DOHH2 (cell line): Measurements from ENCODE around the gene PSMA8.
"Not testable (repeated sequence)": the region's sequence is repeated elsewhere in the genome, so short reads cannot be mapped to it uniquely, and the experiment has no call there.

ENCODE experiments used
- H3F3A ChIP-seq: fragments of 200-600 bp; sonication (generic), shearing (Covaris generic); 2 replicates; pipeline ENCODE4 v1.6.0; 2016; ENCODE audit warnings: antibody characterized with exemption, mild to moderate bottlenecking; ENCODE audit not compliant: control insufficient read depth, insufficient read depth
- H3K27ac ChIP-seq: fragments of 200-600 bp; sonication (generic); 2 replicates; pipeline ENCODE4 v1.5.1; 2014; ENCODE audit warnings: low read depth, mild to moderate bottlenecking, low read length, moderate library complexity
- H3K27me3 ChIP-seq: fragments of 200-600 bp; sonication (generic); 2 replicates; pipeline ENCODE4 v1.6.1; 2014; ENCODE audit warnings: mild to moderate bottlenecking, low read length, mixed read lengths; ENCODE audit not compliant: control insufficient read depth
- H3K36me3 ChIP-seq: fragments of 200-600 bp; sonication (generic); 2 replicates; pipeline ENCODE4 v1.6.1; 2014; ENCODE audit warnings: mild to moderate bottlenecking, low read length, moderate library complexity, mixed read lengths; ENCODE audit not compliant: control insufficient read depth
- H3K4me1 ChIP-seq: fragments of 200-600 bp; sonication (generic); 2 replicates; pipeline ENCODE4 v1.6.1; 2014; ENCODE audit warnings: mild to moderate bottlenecking, low read length, mixed read lengths; ENCODE audit not compliant: control insufficient read depth
- H3K4me2 ChIP-seq: fragments of 200-600 bp; sonication (generic); 2 replicates; pipeline ENCODE4 v1.6.0; 2014; ENCODE audit warnings: mild to moderate bottlenecking, low read length, moderate library complexity
- H3K4me3 ChIP-seq: fragments of 200-600 bp; sonication (generic); 2 replicates; pipeline ENCODE4 v1.5.1; 2014; ENCODE audit warnings: mild to moderate bottlenecking, low read length, mixed read lengths
- H3K79me2 ChIP-seq: fragments of 200-600 bp; sonication (generic); 2 replicates; pipeline ENCODE4 v1.6.1; 2014; ENCODE audit warnings: mild to moderate bottlenecking, low read length, mixed read lengths; ENCODE audit not compliant: control insufficient read depth
- H3K9me2 ChIP-seq: fragments of 200-600 bp; sonication (generic); replicated peaks from 2 replicates; pipeline ENCODE4 v1.6.1; 2014; ENCODE audit warnings: mild to moderate bottlenecking, low read length, mixed read lengths; ENCODE audit not compliant: control insufficient read depth
- H3K9me3 ChIP-seq: fragments of 200-600 bp; sonication (generic); 2 replicates; pipeline ENCODE4 v1.6.1; 2014; ENCODE audit warnings: antibody characterized with exemption, low read length, mixed read lengths; ENCODE audit not compliant: control insufficient read depth, insufficient read depth
- H4K20me1 ChIP-seq: fragments of 200-600 bp; sonication (generic); 2 replicates; pipeline ENCODE4 v1.6.0; 2014; ENCODE audit warnings: low read depth, mild to moderate bottlenecking, antibody characterized with exemption, low read length, moderate library complexity; ENCODE audit not compliant: control insufficient read depth, insufficient read depth
- EZH2phosphoT487 ChIP-seq: fragments of 200-600 bp; sonication (generic); IDR thresholded peaks from 2 replicates; pipeline ENCODE4 v1.6.1; 2017; ENCODE audit warnings: borderline replicate concordance, mild to moderate bottlenecking, antibody characterized with exemption, low read length, moderate library complexity, mixed read lengths
- TF ChIP-seq, protein P1 (sequence below): fragments of 200-600 bp; sonication (generic); IDR thresholded peaks from one replicate; pipeline ENCODE4 v1.5.1; 2014; ENCODE audit warnings: antibody characterized with exemption, mild to moderate bottlenecking, low read depth, low read length; ENCODE audit not compliant: poor library complexity, severe bottlenecking

Gene PSMA8

GRCh38 chr18:26104035-26104434 lies 29.6 kb upstream of the PSMA8 start:
- TF ChIP-seq, protein P1, sequence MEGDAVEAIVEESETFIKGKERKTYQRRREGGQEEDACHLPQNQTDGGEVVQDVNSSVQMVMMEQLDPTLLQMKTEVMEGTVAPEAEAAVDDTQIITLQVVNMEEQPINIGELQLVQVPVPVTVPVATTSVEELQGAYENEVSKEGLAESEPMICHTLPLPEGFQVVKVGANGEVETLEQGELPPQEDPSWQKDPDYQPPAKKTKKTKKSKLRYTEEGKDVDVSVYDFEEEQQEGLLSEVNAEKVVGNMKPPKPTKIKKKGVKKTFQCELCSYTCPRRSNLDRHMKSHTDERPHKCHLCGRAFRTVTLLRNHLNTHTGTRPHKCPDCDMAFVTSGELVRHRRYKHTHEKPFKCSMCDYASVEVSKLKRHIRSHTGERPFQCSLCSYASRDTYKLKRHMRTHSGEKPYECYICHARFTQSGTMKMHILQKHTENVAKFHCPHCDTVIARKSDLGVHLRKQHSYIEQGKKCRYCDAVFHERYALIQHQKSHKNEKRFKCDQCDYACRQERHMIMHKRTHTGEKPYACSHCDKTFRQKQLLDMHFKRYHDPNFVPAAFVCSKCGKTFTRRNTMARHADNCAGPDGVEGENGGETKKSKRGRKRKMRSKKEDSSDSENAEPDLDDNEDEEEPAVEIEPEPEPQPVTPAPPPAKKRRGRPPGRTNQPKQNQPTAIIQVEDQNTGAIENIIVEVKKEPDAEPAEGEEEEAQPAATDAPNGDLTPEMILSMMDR, result no peak
- no peak for TF ChIP-seq EZH2phosphoT487
- no peak overlapping the region for H3K4me2 ChIP-seq
- H3K79me2 ChIP-seq, result no peaks in the 10 kb centered on the region

GRCh38 chr18:26119246-26119645 lies 14.4 kb upstream of the PSMA8 start:
- no peaks in the 10 kb centered on the region for H3K9me3 ChIP-seq
- TF ChIP-seq EZH2phosphoT487, result no peak
- TF ChIP-seq, protein P1, result no peak
- H4K20me1 ChIP-seq, result no peaks in the 10 kb centered on the region
- H3K9me2 ChIP-seq, result no peaks in the 10 kb centered on the region
- H3K4me1 ChIP-seq, result no peaks in the 10 kb centered on the region
- no peaks in the 10 kb centered on the region for H3K79me2 ChIP-seq
- H3K36me3 ChIP-seq, result no peaks in the 10 kb centered on the region
- no peak overlapping the region for H3K4me3 ChIP-seq
- H3K27ac ChIP-seq, result no peak overlapping the region
- no peak overlapping the region for H3K4me2 ChIP-seq
- H3K27me3 ChIP-seq, result no peaks in the 10 kb centered on the region
- H3F3A ChIP-seq, result no peaks in the 10 kb centered on the region

More at GRCh38 chr18:26104035-26104434, 29.6 kb upstream of the PSMA8 start:
- no peaks in the 10 kb centered on the region for H3K27me3 ChIP-seq
- H3K36me3 ChIP-seq, result no peaks in the 10 kb centered on the region
- H4K20me1 ChIP-seq, result no peaks in the 10 kb centered on the region
- no peaks in the 10 kb centered on the region for H3K9me2 ChIP-seq
- no peak overlapping the region for H3K27ac ChIP-seq
- no peak overlapping the region for H3K4me3 ChIP-seq
- H3K9me3 ChIP-seq, result no peaks in the 10 kb centered on the region
- no peaks in the 10 kb centered on the region for H3F3A ChIP-seq
- H3K4me1 ChIP-seq, result peaks cover 3% of the 10 kb centered on the region; the same call in 1 of the 2 replicates

- Histone ChIP-seq H3K4me3 (no peak overlapping the region), H3K9me2 (no peaks in the 10 kb centered on the region), H3K9me3 (no peaks in the 10 kb centered on the region), H3F3A (no peaks in the 10 kb centered on the region), H3K4me2 (no peak overlapping the region), H3K36me3 (no peaks in the 10 kb centered on the region), H3K27me3 (no peaks in the 10 kb centered on the region), H3K4me1 (no peaks in the 10 kb centered on the region), H3K27ac (no peak overlapping the region), H3K79me2 (no peaks in the 10 kb centered on the region), H4K20me1 (no peaks in the 10 kb centered on the region)
- TF ChIP-seq, protein P1, result no peak
- no peak for TF ChIP-seq EZH2phosphoT487
Observed at GRCh38 chr18:26121476-26121875, 12.2 kb upstream of the PSMA8 start.

GRCh38 chr18:26121994-26122393 lies 11.7 kb upstream of the PSMA8 start:
- H3K4me3 ChIP-seq, H3K9me3 ChIP-seq, H3K4me1 ChIP-seq, H3K9me2 ChIP-seq, H3F3A ChIP-seq, H4K20me1 ChIP-seq, H3K36me3 ChIP-seq, H3K79me2 ChIP-seq, H3K27me3 ChIP-seq, H3K27ac ChIP-seq, H3K4me2 ChIP-seq: not testable (repeated sequence)
